ENCODE data around the gene UBR4. TPM values are rescaled to one million over a fixed set of nuclear protein-coding genes. Genes with fewer than 3 reads are reported as not detected.

Gene UBR4
- total RNA-seq, 1 donor from 2014 or later: 222 TPM

DNA sequence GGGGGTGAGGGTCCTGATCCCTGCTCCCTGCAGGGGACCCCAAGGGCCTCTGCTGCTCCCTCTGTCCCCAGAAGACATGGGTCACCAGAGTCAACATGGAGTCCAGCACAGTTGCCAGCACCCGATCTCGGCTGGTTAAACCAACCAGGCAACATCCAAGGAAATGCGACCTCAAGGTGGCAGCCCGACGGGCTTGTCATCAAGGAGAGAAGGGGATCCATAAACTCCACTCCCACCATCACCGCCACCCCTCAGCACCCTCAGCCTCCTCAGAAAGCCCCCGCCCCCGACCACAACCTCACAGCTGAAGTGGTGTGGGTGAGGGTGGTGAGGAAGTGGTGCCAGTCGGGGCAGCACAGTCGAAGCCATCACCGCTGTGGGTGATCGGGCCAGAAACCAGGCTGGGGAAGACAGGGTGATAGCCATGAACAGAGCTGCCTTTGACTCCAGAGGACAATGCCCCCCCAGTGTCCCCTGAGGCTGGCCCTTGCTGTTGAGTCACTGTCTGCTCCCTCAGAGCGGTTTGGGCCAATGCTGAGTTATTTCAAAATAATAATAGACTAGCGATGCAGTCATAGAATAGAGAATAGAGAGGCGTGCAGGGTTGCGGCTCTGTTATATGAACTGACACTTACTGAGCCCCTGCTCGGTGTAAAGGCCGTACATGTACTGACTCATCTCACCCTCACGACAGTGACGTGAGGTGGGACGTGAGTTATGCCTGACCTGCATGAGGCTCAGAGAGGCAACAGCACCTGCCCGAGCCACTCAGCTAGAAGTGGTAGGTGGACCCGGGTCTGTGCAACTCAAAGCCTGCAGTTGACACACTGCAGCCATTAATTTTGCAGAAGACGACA, 164.9 kb downstream of the UBR4 start:
- no peak for DNase-seq (ENCODE audit: low spot score in 2 of 2)
- Histone ChIP-seq H3K27ac (no peak overlapping the region), H3K27me3 (peaks cover 3% of the 10 kb centered on the region), H3K4me1 (no peaks in the 10 kb centered on the region), H3K36me3 (no peaks in the 10 kb centered on the region), H3K4me3 (no peak overlapping the region), H3K9me3 (no peaks in the 10 kb centered on the region)
- intact Hi-C loops (cut with DNase I): no loop called here
- TF ChIP-seq, protein P1, sequence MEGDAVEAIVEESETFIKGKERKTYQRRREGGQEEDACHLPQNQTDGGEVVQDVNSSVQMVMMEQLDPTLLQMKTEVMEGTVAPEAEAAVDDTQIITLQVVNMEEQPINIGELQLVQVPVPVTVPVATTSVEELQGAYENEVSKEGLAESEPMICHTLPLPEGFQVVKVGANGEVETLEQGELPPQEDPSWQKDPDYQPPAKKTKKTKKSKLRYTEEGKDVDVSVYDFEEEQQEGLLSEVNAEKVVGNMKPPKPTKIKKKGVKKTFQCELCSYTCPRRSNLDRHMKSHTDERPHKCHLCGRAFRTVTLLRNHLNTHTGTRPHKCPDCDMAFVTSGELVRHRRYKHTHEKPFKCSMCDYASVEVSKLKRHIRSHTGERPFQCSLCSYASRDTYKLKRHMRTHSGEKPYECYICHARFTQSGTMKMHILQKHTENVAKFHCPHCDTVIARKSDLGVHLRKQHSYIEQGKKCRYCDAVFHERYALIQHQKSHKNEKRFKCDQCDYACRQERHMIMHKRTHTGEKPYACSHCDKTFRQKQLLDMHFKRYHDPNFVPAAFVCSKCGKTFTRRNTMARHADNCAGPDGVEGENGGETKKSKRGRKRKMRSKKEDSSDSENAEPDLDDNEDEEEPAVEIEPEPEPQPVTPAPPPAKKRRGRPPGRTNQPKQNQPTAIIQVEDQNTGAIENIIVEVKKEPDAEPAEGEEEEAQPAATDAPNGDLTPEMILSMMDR (IDR thresholded peaks at IDR 0.05): no peak

DNA sequence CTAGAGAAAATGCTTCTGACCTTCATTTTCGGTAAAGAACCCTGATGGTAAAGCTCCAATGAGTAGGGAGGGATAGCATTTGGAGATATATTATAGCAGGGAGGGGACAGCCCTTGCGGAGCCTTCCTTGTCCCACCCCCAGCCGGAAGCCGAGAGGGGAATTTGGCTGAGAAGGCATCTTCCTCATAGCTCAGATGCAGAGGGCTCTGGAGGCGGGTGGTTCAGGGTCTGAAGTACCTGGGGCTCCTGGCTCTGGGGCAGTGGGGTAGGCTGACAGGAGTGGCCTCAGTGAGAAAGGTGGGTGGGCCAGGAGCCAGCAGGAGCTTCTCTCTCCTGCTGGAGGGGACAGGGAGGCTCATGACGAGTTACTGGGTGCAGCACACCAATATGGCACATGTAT, 165.6 kb downstream of the UBR4 start:
- Histone ChIP-seq H3K27ac (no peak overlapping the region), H3K36me3 (no peaks in the 10 kb centered on the region), H3K4me3 (no peak overlapping the region), H3K4me1 (no peaks in the 10 kb centered on the region), H3K9me3 (no peaks in the 10 kb centered on the region), H3K27me3 (peaks cover 3% of the 10 kb centered on the region)
- TF ChIP-seq, protein P1 (IDR thresholded peaks at IDR 0.05): no peak
- no peak for DNase-seq (ENCODE audit: low spot score in 2 of 2)
- intact Hi-C loops (cut with DNase I): no loop called here

DNA sequence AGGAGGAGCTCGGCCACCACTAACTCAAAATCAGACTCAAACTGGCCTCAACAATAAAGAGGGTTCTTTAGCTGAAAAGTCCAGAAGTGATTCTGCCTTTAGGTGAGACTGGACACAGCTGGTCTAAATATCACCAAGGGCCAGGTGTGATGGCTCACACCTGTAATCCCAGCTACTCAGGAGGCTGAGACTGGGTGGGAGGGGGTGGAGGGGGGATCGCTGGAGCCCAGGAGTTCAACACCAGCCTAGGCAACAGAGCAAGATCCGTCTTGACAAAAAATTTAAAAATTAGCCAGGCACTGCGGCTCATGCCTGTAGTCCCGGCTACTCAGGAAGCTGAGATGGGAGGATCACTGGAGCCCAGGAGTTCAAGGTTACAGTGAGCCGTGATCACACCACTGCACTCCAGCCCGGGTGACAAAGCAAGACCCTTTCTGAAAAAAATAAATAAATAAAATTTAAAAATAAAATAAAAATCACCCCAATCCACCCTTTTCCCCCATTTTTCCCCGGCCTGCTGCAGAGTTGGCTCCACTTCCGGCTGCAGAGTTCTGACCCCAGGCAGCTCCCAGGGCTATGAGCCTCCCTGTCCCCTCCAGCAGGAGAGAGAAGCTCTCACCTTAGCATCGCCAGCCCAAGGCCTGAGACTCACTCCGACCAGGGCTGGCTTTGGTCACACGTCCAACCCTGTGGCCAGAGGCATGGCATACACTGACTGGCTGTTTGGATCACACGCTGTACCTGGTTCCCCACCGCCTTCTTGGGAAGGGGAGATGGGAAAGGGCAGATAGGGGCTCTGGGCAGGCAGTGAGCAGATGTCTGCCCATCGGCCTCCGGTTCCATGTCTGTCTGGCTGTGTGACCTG, 166.3 kb downstream of the UBR4 start:
- Histone ChIP-seq H3K4me3 (no peak overlapping the region), H3K4me1 (no peaks in the 10 kb centered on the region), H3K27ac (no peak overlapping the region), H3K9me3 (no peaks in the 10 kb centered on the region), H3K27me3 (peaks cover 3% of the 10 kb centered on the region), H3K36me3 (no peaks in the 10 kb centered on the region)
- DNase-seq (ENCODE audit: low spot score in 2 of 2): peak in 1 of 2 donors; percentile 52
- TF ChIP-seq, protein P1 (IDR thresholded peaks at IDR 0.05): no peak
- intact Hi-C loops (cut with DNase I): no loop called here

DNA sequence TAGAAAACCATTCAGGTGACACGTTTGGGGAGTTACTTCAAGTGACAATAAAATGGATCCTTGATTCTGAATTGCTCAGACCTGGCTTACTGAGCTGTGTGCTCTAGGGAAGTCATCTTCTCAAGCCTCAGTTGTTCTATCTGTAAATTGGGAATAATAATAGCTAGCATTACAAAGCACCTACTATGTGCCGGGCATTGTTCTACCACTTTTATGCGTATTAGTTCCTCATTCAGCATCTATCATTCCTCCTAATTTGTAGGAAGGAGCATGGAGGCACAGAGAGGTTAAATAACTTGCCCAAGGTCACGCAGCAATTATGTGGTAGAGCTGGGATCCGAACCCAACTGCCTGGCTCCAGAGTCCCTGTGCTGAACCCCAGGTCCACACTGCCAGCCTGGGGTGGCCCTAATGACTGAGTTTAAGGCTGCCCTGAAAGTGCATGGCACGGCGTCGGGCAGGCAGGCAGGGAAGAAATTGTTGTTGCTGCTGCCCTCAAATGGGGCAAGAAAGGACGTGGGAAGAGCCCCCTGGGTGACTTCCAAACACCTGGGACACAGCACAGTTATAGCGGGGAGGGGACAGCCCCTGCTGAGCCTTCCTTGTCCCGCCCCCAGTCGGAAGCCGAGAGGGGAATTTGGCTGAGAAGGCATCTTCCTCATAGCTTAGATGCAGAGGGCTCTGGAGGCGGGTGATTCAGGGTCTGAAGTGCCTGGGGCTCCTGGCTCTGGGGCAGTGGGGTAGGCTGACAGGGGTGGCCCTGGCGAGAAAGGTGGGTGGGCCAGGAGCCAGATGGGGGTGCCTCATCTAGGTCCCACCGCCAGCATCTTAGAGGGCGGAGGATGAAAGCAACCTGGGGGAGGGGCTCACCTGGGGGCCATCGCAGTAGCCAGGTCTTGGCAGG, 167.1 kb downstream of the UBR4 start:
- H3K4me3 ChIP-seq: no peak overlapping the region
- no peaks in the 10 kb centered on the region for H3K4me1 ChIP-seq
- intact Hi-C loops (cut with DNase I): no loop called here
- no peak overlapping the region for H3K27ac ChIP-seq
- H3K27me3 ChIP-seq: peaks cover 3% of the 10 kb centered on the region
- no peaks in the 10 kb centered on the region for H3K9me3 ChIP-seq
- TF ChIP-seq, protein P1 (IDR thresholded peaks at IDR 0.05): no peak
- DNase-seq (ENCODE audit: low spot score in 2 of 2): peak in 1 of 2 donors; percentile 27
- no peaks in the 10 kb centered on the region for H3K36me3 ChIP-seq

DNA sequence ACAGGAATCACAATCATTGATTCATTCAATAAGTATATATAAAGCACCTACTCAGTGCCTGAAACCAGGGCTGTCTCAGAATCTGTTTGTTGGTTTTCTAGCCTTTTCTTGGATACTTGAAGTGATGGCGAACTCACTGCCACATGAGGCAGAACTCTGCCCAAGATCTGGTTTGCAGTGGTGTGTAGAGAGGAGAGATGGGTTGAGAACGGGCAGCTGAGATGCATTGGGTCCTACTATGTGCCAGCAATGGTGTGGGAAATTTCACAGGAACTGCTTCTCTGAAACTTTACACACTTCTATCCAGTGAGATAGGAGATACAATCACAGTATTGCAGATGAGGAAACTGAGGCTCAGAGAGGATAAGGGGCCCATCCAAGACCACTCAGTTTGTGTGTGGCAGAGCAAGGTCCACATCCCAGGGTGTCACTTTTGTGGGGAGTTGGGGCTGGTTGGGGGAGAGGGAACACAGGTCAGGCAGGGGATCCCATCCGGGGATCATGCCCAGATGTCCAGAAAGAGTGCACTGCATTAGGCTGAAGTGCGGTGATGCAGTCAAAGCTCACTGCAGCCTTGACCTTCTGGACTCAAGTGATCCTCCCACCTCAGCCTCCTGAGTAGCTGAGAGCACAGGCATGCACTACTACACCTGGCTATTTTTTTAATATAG, 169.9 kb downstream of the UBR4 start:
- H3K4me1 ChIP-seq: no peaks in the 10 kb centered on the region
- peaks cover 3% of the 10 kb centered on the region for H3K27me3 ChIP-seq
- H3K36me3 ChIP-seq: no peaks in the 10 kb centered on the region
- intact Hi-C loops (cut with DNase I): no loop called here
- H3K4me3 ChIP-seq: no peak overlapping the region
- DNase-seq (ENCODE audit: low spot score in 2 of 2): peak in 1 of 2 donors; percentile 55
- no peaks in the 10 kb centered on the region for H3K9me3 ChIP-seq
- no peak overlapping the region for H3K27ac ChIP-seq
- TF ChIP-seq, protein P1 (IDR thresholded peaks at IDR 0.05): no peak

All from ascending aorta (tissue), 2 donors.